SK-N-SH (cell line): ENCODE measurements around the gene SPOCK1. TPM values are rescaled to one million over a fixed set of nuclear protein-coding genes. Genes with fewer than 3 reads are reported as not detected.

Source experiments
- CTCF ChIA-PET: fragments of 300-600, 350-600 bp; formaldehyde crosslinking; extraction: SDS; loops from one replicate; lab custom pipeline; 2021; lab: Yijun Ruan, JAX
- POLR2A ChIA-PET: fragments of 350-600 bp; sonication (Branson Sonifier 250); formaldehyde crosslinking; extraction: SDS; loops from one replicate; lab custom pipeline; 2020; ENCODE audit warnings: antibody characterized with exemption, inconsistent platforms; lab: Yijun Ruan, JAX
- DNase-seq: peaks from one replicate; pipeline ENCODE4 v3.0.0; 2012
- H2AFZ ChIP-seq: fragments of 200-600 bp; sonication (generic); 2 replicates; pipeline ENCODE4 v1.8.1; 2016; ENCODE audit warnings: antibody characterized with exemption, mild to moderate bottlenecking, low read depth
- H3F3A ChIP-seq: fragments of 200-600 bp; sonication (generic); replicated peaks from 2 replicates; pipeline ENCODE3; 2016; ENCODE audit warnings: antibody characterized with exemption, mild to moderate bottlenecking; ENCODE audit not compliant: insufficient read depth
- H3K27ac ChIP-seq, 2 experiments: fragments of 200-500 bp in 1 of 2; fragments of 200-600 bp in 1 of 2; sonication (Bioruptor generic) in 1 of 2; sonication (generic), shearing (Covaris generic) in 1 of 2; 2 replicates each; pipeline versions ENCODE4 v1.5.1 to v1.6.1; 2014 to 2016; ENCODE audit warnings: low read depth in 2 of 2, inconsistent platforms in 1 of 2, low read length in 1 of 2, mild to moderate bottlenecking in 1 of 2, mixed read lengths in 1 of 2
- H3K27me3 ChIP-seq: fragments of 200-600 bp; sonication (generic), shearing (Covaris generic); 2 replicates; pipeline ENCODE4 v1.6.1; 2016; ENCODE audit warnings: mixed run types; ENCODE audit not compliant: insufficient read depth
- H3K36me3 ChIP-seq, 2 experiments: fragments of 200-500 bp in 1 of 2; fragments of 200-600 bp in 1 of 2; sonication (Bioruptor generic) in 1 of 2; sonication (generic) in 1 of 2; replicated peaks in 1 of 2; 2 replicates each; pipeline versions ENCODE3 to v1.5.1; 2014 to 2016; ENCODE audit warnings: low read length in 1 of 2, mild to moderate bottlenecking in 1 of 2; ENCODE audit not compliant: insufficient read depth in 2 of 2, control insufficient read depth in 1 of 2
- H3K4me1 ChIP-seq, 2 experiments: fragments of 200-500 bp in 1 of 2; fragments of 200-600 bp in 1 of 2; sonication (Bioruptor generic) in 1 of 2; sonication (generic), shearing (Covaris generic) in 1 of 2; 2 replicates each; pipeline versions ENCODE4 v1.5.1 to v1.6.1; 2014 to 2016; ENCODE audit warnings: low read depth in 1 of 2, low read length in 1 of 2, mixed run types in 1 of 2; ENCODE audit not compliant: insufficient read depth in 2 of 2, control insufficient read depth in 1 of 2
- H3K4me2 ChIP-seq: fragments of 200-600 bp; sonication (generic), shearing (Covaris generic); 2 replicates; pipeline ENCODE4 v1.6.1; 2017; ENCODE audit warnings: mixed run types
- H3K4me3 ChIP-seq, 2 experiments: fragments of 200-500 bp in 1 of 2; fragments of 200-600 bp in 1 of 2; sonication (Bioruptor generic) in 1 of 2; sonication (generic), shearing (Covaris generic) in 1 of 2; 2 replicates each; pipeline versions ENCODE4 v1.5.1 to v1.8.1; 2014 to 2016; ENCODE audit warnings: low read depth in 2 of 2, inconsistent platforms in 1 of 2, low read length in 1 of 2, mild to moderate bottlenecking in 1 of 2, mixed read lengths in 1 of 2, moderate library complexity in 1 of 2
- H3K79me2 ChIP-seq: fragments of 200-600 bp; sonication (generic); 2 replicates; pipeline ENCODE4 v1.8.1; 2017; ENCODE audit warnings: mild to moderate bottlenecking; ENCODE audit not compliant: insufficient read depth
- H3K9ac ChIP-seq: fragments of 200-600 bp; sonication (generic); 2 replicates; pipeline ENCODE4 v1.6.1; 2017; ENCODE audit warnings: mixed run types
- H3K9me2 ChIP-seq: fragments of 200-600 bp; sonication (generic); 2 replicates; pipeline ENCODE4 v1.6.1; 2017; ENCODE audit warnings: mixed run types
- H3K9me3 ChIP-seq: fragments of 200-600 bp; sonication (generic); 2 replicates; pipeline ENCODE4 v1.6.1; 2017; ENCODE audit warnings: mixed run types, mild to moderate bottlenecking, moderate library complexity
- H4K20me1 ChIP-seq: fragments of 200-600 bp; sonication (generic); 2 replicates; pipeline ENCODE4 v1.6.1; 2017; ENCODE audit warnings: mild to moderate bottlenecking, mixed run types; ENCODE audit not compliant: insufficient read depth
- CHD2 ChIP-seq: fragments of 150-350 bp; IDR thresholded peaks from 2 replicates; pipeline ENCODE4 v1.6.1; 2018; ENCODE audit warnings: low read length; ENCODE audit not compliant: partially characterized antibody
- CTCF ChIP-seq: fragments of 200-600 bp; sonication (generic); IDR thresholded peaks from 2 replicates; pipeline ENCODE4 v1.6.1; 2017; ENCODE audit warnings: antibody characterized with exemption, mild to moderate bottlenecking, moderate library complexity
- EP300 ChIP-seq, 2 experiments: IDR thresholded peaks; 2 replicates each; pipeline versions ENCODE4 v1.4.0 to v1.6.1; 2012; ENCODE audit warnings: borderline replicate concordance in 1 of 2, low read depth in 1 of 2, low read length in 1 of 2
- EZH2phosphoT487 ChIP-seq: fragments of 200-600 bp; sonication (generic); IDR thresholded peaks from 2 replicates; pipeline ENCODE4 v1.6.1; 2017; ENCODE audit warnings: low read depth, mixed run types, mild to moderate bottlenecking, antibody characterized with exemption, moderate library complexity, borderline replicate concordance
- FOSL2 ChIP-seq: IDR thresholded peaks from 2 replicates; pipeline ENCODE4 v1.4.0; 2012; ENCODE audit warnings: low read depth, mild to moderate bottlenecking, moderate library complexity, borderline replicate concordance
- FOXJ3 ChIP-seq: sonication (generic); formaldehyde crosslinking; IDR thresholded peaks from 2 replicates; pipeline ENCODE4 v1.5.1; 2020; ENCODE audit warnings: mild to moderate bottlenecking, missing genetic modification reagents
- SIN3A ChIP-seq: IDR thresholded peaks from 2 replicates; pipeline ENCODE4 v1.6.1; 2012; ENCODE audit warnings: low read depth, mild to moderate bottlenecking, low read length, moderate library complexity, borderline replicate concordance
- TCF12 ChIP-seq: IDR thresholded peaks from 2 replicates; pipeline ENCODE4 v1.4.0; 2012
- YY1 ChIP-seq: IDR thresholded peaks from 2 replicates; pipeline ENCODE4 v1.4.0; 2012; ENCODE audit warnings: low read depth, mild to moderate bottlenecking
- WGBS: methylation state at CpG from one replicate; pipeline ENCODE4 v1.1.6; 2017; ENCODE audit warnings: low lambda C conversion rate; 5-methylcytosine and 5-hydroxymethylcytosine counted together
- polyA plus RNA-seq, 3 experiments: library from polyadenylated mRNA; depleted of rRNA; stranded (reverse); fragments of >200 nt; gene quantifications; 2 replicates each; pipeline ENCODE4 v1.2.3, GENCODE V29; 2012
- TF ChIP-seq, protein P1 (sequence below): IDR thresholded peaks from 2 replicates; pipeline ENCODE4 v1.4.0; 2012; ENCODE audit warnings: low read depth, borderline replicate concordance
- TF ChIP-seq, protein P2 (sequence below): IDR thresholded peaks from 2 replicates; pipeline ENCODE4; 2012

The SPOCK1 gene
- polyA plus RNA-seq, 1 of the 3 experiments (the other 2 are of a cell fraction) = 11.3 TPM

GRCh38 chr5:137240285-137240684 is 258.8 kb downstream of the SPOCK1 start:
- Histone ChIP-seq H3K9me3 (no peaks in the 10 kb centered on the region), H3K9ac (no peak overlapping the region), H3K27me3 (no peaks in the 10 kb centered on the region), H3K4me1 (peaks cover 0 to 16% of the 10 kb centered on the region in 2 experiments; a peak in 1 of 4 replicates), H2AFZ (no peak overlapping the region), H3K27ac (no peak overlapping the region), H4K20me1 (no peaks in the 10 kb centered on the region; the same call in 1 of the 2 replicates), H3K4me2 (no peak overlapping the region), H3K79me2 (0 out of 2 replicates have a peak, but pooled peaks cover 5% of the 10 kb centered on the region), H3K4me3 (no peak overlapping the region), H3K36me3 (no peaks in the 10 kb centered on the region), H3K9me2 (no peaks in the 10 kb centered on the region), H3F3A (no peaks in the 10 kb centered on the region)
- TF ChIP-seq FOXJ3 = no peak
- no peak for DNase-seq
- CTCF ChIA-PET = no interaction called here
- whole genome bisulfite sequencing = 32% methylated on average over 2 of the region's 2 CpGs
- POLR2A ChIA-PET = interaction anchor here (1.1 kb wide), 1 partner anchor 10 kb away, joined by 4 read pairs; no protein-coding TSS in a partner anchor

DNA sequence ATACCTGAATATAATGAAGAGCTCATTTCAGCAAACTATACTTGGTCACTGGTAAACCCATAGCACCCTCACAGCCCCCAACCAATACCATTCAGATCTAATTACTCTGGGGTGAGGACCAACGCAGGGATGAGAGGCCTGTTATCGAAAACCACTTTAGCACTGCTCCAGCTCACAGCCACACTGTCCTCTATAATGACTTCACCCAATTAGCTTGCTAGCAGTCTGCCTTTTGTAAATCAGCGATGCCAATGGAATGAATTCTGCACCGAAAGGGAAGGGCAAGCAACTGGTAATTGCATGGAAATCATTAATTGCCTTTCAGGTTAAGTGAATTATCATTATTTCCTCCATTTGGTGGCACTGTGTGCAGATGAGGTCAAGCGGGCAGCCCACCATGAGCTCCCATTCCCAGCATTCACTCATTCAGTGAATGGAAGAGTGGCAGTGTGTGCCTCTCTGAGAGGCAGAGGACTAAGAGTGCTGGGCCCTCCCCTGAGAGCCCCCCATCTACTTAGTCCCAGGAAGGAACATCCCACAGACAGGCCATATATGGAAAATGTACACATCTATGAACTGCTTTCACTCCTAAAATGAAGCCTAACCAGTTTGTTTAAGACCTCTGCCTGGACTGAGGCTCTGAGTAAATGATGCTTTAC is 262.1 kb downstream of the SPOCK1 start:
- H3K27ac ChIP-seq = no peak overlapping the region
- H3K9me3 ChIP-seq = no peaks in the 10 kb centered on the region
- TF ChIP-seq EP300 (IDR thresholded peaks at IDR 0.05; ENCODE audit: borderline replicate concordance in 1 of 2, low read depth in 1 of 2, low read length in 1 of 2) (no peak), TCF12 (no peak), SIN3A (no peak), EZH2phosphoT487 (no peak), YY1 (no peak), CTCF (no peak), CHD2 (no peak), FOSL2 (no peak)
- TF ChIP-seq, protein P1, sequence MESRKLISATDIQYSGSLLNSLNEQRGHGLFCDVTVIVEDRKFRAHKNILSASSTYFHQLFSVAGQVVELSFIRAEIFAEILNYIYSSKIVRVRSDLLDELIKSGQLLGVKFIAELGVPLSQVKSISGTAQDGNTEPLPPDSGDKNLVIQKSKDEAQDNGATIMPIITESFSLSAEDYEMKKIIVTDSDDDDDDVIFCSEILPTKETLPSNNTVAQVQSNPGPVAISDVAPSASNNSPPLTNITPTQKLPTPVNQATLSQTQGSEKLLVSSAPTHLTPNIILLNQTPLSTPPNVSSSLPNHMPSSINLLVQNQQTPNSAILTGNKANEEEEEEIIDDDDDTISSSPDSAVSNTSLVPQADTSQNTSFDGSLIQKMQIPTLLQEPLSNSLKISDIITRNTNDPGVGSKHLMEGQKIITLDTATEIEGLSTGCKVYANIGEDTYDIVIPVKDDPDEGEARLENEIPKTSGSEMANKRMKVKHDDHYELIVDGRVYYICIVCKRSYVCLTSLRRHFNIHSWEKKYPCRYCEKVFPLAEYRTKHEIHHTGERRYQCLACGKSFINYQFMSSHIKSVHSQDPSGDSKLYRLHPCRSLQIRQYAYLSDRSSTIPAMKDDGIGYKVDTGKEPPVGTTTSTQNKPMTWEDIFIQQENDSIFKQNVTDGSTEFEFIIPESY = no peak
- TF ChIP-seq, protein P2, sequence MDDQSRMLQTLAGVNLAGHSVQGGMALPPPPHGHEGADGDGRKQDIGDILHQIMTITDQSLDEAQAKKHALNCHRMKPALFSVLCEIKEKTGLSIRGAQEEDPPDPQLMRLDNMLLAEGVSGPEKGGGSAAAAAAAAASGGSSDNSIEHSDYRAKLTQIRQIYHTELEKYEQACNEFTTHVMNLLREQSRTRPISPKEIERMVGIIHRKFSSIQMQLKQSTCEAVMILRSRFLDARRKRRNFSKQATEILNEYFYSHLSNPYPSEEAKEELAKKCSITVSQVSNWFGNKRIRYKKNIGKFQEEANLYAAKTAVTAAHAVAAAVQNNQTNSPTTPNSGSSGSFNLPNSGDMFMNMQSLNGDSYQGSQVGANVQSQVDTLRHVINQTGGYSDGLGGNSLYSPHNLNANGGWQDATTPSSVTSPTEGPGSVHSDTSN = no peak
- no peaks in the 10 kb centered on the region for H3F3A ChIP-seq
- POLR2A ChIA-PET = no interaction called here
- H3K4me3 ChIP-seq = no peak overlapping the region
- peaks cover 0 to 16% of the 10 kb centered on the region in 2 experiments; a peak in 1 of 4 replicates for H3K4me1 ChIP-seq
- no peaks in the 10 kb centered on the region for H3K79me2 ChIP-seq
- no peaks in the 10 kb centered on the region for H3K36me3 ChIP-seq
- H3K4me2 ChIP-seq = no peak overlapping the region
- no peaks in the 10 kb centered on the region for H3K27me3 ChIP-seq
- H3K9ac ChIP-seq = no peak overlapping the region
- no peak for DNase-seq
- H3K9me2 ChIP-seq = no peaks in the 10 kb centered on the region
- CTCF ChIA-PET = interaction anchor here (0.5 to 0.6 kb wide), 2 partner anchors 14 to 89 kb away, joined by 3 read pairs; no protein-coding TSS in a partner anchor
- no peaks in the 10 kb centered on the region; the same call in 1 of the 2 replicates for H4K20me1 ChIP-seq
- no peak overlapping the region for H2AFZ ChIP-seq
- 77% methylated on average over 5 of the region's 5 CpGs for WGBS
